ENCODE measurements around the gene NUAK1.

NUAK1 gene

DNA sequence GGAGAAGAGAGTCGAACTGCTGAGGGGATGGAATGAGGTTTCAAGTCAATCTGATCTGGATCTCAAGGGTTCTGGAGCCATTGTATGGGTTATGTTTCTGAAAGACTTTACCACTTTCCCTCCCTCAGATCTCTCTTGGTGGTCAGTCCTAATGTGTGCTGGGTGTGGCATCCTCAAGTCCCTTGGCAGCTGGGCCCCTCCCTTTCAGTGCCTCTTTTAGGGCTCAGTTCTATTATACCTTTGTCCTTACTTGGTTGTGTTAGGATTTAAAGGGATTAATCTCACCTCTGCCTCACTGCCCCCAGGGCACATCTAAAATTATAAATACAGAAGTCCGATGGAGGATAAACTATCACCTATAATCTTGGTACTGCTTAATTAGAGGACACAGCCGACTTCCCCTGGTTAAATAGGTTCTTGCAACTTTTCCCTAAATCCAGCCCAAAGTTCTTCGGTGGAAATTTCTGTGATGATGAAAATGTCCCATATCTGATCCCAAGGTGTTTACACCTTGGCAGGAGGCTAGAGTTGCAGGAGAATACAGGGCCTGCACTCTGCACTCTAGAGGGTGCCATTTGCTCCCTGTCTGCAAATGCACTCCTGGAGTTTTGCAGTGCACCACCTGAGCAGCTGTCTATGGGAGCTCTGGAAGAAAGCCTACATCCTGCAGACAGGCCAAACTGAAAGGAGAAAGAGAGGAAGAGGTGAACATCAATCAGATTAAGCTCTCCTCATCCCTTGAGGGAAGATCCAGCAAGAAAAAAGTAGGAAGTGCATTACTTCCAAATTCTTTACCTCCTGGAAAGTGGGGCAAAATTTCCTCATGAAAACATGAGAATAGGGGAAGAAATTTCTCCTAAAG is 106.8 kb downstream of the NUAK1 start:
- TF ChIP-seq GATA3 (IDR thresholded peaks at IDR 0.05; ENCODE audit: low read depth, low read length) (no peak), GATA2 (IDR thresholded peaks at IDR 0.05; ENCODE audit: low read depth, low read length) (no peak)

DNA sequence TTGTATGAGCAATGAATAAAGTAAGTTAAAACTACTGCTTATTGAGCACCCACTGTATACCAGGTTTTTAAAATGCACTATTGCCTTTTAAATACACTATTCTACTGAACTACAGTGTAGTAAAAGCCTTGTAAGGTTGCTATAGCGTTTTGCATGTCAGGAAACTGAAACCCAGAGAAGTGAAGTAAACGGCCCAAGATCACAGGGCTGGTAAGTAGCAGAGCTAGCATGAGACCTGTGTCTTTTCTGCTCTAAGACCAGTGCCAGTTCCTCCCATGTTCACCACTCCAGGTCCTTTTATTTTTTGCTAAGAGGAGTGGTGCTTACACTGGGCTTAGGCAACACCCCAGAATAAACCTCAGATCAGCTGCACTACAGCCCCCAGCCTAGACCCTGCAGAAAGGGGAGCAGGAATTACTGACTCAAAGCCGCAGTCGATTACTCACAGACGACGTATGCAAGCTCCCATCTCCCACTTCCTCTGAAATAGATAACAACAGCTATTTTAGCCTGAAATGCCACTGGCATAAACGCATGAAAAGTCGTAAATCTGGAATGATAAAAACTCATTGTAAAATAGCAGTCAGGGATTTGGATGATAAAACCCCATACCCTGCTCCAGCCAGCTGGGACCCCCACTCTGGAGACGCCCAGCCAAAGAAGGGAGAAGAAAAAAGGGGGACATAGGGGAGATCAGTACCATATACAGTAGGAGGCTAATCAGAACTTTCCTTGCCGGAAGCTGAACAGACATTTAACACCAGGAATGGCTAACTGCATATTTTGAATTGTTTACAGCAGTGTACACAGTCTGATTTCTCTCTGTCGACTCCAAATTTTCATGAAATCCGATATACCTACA is 108.3 kb downstream of the NUAK1 start:
- TF ChIP-seq GATA2 (IDR thresholded peaks at IDR 0.05; ENCODE audit: low read depth, low read length) (no peak), GATA3 (IDR thresholded peaks at IDR 0.05; ENCODE audit: low read depth, low read length) (no peak)

DNA sequence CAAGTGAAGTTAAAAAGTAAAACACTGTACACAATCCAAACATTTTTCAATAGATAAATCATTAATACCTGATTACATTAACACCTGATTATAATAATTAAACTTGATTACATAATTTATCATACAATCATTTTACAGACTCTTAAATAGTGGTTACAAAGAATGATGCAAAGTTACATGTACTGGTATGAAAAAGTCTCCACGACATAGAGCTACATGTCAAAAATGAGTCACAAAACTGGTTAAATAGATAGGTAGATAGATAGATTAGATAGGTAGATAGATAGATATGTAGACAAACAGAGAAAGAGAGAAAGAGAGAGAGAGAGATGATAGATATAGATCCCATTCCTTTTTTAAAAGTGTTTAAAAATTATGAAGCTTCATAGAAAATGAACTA is 109.2 kb downstream of the NUAK1 start:
- TF ChIP-seq GATA3 (IDR thresholded peaks at IDR 0.05; ENCODE audit: low read depth, low read length) (no peak), GATA2 (IDR thresholded peaks at IDR 0.05; ENCODE audit: low read depth, low read length) (no peak)

DNA sequence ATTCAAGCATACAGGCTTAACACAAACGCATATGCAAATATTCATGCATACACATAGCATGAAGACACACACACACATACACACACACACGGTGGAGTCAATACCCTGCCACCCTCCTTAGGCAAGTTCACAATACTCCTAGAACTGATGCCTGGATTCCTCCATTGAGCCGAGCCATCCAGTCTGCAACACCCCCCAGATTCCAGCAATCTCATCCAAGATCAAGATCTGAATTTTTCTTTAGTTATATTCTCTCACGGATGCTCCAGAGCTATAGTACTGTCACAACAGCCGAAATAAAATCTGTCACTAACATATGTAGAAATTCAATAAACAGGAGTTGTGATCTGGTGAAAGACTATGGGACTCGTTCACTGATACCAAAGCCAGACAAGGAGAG is 110.8 kb downstream of the NUAK1 start:
- TF ChIP-seq GATA3 (IDR thresholded peaks at IDR 0.05; ENCODE audit: low read depth, low read length) (no peak), GATA2 (IDR thresholded peaks at IDR 0.05; ENCODE audit: low read depth, low read length) (no peak)

DNA sequence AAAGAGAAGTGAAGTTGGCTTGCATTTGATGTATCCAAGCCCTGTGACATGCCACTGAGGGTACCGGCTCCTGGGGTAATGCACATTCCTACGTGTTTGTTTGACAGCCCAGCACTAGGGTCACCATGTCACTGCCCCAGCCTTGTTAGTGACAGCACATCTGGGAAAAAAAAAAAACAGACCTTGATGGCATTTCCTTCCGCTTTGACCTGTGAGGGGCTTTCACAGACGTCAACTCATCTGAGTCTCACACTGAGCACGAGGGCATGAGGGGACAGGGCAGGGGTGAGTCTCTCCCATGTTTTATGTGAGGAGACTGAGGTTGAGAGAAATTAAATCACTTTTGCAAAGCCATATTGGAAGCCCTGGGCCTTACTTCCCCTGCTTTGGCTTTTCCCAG is 111.5 kb downstream of the NUAK1 start:
- TF ChIP-seq GATA3 (IDR thresholded peaks at IDR 0.05; ENCODE audit: low read depth, low read length) (no peak), GATA2 (IDR thresholded peaks at IDR 0.05; ENCODE audit: low read depth, low read length) (no peak)

DNA sequence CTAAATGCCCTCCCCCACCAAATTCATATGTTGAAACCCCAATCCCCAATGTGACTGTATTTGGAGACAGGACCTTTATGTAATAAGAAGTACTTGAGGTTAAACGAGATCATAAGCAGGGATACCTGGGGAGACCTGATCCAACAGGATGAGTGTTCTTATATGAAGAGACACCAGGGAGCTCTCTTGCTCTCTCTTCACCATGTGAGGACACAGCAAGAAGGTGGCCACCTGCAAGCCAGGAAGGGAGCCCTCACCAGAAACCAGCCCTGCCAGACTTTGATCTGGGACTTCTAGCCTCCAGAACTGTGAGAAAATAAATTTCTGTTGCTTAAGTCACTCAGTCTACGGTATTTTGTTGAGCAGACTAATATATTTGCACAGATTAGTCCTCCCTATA is 113.6 kb downstream of the NUAK1 start:
- TF ChIP-seq GATA2 (IDR thresholded peaks at IDR 0.05; ENCODE audit: low read depth, low read length) (no peak), GATA3 (IDR thresholded peaks at IDR 0.05; ENCODE audit: low read depth, low read length) (no peak)

DNA sequence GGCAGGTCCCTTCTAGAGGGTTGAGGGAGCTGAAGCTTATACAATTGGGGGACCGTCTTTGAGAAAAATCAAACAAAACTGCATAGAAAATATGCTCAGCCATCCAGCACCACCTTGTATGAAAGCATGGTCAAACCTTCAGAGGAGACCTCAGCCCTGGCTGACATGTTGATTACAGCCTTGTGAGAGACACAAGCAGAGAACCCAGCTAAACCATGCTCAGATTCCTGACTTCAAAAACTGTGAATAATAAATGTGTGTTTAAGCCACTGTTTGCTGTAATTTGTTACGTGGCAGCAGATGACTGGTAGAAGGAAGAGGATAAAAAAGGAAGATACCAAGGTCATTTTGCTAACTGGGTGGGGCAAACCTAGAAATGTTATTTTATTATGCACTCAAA is 115.7 kb downstream of the NUAK1 start:
- TF ChIP-seq GATA3 (IDR thresholded peaks at IDR 0.05; ENCODE audit: low read depth, low read length) = no peak
- no peak for TF ChIP-seq GATA2 (IDR thresholded peaks at IDR 0.05; ENCODE audit: low read depth, low read length)

DNA sequence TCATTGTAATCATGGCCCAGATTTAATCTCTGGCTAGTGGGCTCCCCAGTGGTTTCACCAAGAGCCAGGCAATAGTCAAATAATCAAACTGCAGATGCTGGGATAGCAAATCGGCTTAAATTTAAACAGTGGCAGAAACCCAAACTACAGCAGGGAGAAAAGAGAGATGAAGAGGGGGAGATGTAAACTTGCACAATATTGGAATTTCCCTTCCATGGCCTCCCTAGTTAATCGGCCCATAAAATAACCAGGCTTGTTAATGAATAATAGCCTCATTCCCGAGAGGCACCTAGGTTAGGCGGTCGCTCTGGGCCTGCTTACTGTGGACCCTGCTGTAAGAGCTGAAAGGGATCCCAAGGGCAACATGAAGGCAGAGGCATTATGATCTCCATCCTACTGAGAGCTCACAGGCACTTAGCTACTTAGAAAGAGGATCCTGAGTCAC is 116.2 kb downstream of the NUAK1 start:
- no peak for TF ChIP-seq GATA2 (IDR thresholded peaks at IDR 0.05; ENCODE audit: low read depth, low read length)
- TF ChIP-seq GATA3 (IDR thresholded peaks at IDR 0.05; ENCODE audit: low read depth, low read length) = no peak

DNA sequence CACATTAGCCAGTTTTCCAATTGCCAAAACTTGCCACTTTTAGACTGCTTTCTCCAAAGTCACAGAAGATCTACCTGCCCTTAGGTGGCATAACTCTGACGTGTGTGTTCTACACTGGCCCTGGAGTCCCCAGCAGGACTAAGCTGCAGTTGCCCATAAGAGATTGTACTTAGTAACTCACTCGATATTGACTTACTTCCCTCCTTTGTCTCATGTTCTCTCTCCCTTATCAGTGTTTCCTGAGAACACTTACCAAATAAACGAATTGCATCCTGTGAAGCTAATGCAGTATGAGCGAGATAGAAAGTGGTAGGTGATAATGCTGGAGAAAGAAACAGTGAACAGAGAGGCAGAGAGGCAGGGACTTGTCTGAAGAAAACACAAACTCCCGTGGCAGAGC is 117.2 kb downstream of the NUAK1 start:
- TF ChIP-seq GATA2 (IDR thresholded peaks at IDR 0.05; ENCODE audit: low read depth, low read length) = no peak
- no peak for TF ChIP-seq GATA3 (IDR thresholded peaks at IDR 0.05; ENCODE audit: low read depth, low read length)

DNA sequence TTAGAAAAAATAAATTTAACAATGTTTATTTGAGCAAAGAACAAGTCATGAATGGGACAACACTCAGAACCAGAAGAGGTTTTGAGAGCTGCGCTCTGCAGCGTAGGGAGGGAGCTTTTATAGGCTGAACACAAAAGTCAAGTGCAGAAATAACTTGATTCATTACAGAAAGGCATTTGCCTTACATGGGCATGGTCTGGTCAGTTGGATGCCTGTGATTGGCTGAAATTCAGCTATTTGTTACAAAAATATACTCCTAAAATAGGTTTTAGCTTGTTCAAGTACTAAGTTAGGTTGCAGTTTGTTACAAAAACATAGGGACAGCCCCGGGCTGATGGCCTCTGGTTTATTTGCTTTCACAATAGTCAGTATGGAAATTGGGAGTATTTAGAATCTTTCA is 118.0 kb downstream of the NUAK1 start:
- TF ChIP-seq GATA3 (IDR thresholded peaks at IDR 0.05; ENCODE audit: low read depth, low read length) = no peak
- TF ChIP-seq GATA2 (IDR thresholded peaks at IDR 0.05; ENCODE audit: low read depth, low read length) = no peak

DNA sequence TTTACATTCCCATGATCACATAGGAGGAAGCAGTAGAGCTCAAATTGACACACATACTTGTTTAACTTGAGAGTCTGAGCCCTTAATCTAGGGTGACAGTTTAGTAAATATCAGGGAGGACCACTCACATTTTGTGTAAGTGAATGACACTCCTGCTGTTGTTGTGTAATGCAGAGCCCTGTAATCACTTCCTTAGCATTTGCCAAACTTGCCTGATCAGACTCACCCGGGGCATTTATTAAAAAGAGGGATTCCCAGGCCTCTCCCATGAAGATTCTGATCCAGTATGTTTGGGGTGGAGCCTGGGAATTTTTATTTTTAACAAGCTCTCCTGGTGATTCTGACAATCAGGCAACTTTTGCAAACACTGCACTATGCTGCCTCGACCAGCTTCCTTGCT is 119.6 kb downstream of the NUAK1 start:
- TF ChIP-seq GATA2 (IDR thresholded peaks at IDR 0.05; ENCODE audit: low read depth, low read length) (no peak), GATA3 (IDR thresholded peaks at IDR 0.05; ENCODE audit: low read depth, low read length) (no peak)

DNA sequence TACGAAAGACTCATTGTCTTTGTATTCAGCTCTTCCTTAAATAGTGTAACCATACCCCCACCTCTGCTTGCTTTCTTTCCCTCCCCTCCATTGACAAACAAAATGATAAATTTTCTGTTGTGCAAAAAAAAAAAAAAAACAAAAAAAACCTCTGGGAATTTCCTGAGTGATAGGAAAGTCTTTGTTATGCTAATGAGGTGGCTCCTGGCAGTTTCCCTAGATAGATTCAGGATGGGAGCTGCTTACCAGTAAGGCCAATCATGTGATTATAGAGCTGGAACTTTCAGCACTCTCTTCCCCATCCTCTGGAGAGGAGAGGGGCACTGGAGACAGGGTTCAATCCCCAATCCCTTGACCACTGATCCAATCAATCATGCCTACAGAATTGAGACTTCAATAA is 120.5 kb downstream of the NUAK1 start:
- TF ChIP-seq GATA2 (IDR thresholded peaks at IDR 0.05; ENCODE audit: low read depth, low read length) = no peak
- TF ChIP-seq GATA3 (IDR thresholded peaks at IDR 0.05; ENCODE audit: low read depth, low read length) = no peak

DNA sequence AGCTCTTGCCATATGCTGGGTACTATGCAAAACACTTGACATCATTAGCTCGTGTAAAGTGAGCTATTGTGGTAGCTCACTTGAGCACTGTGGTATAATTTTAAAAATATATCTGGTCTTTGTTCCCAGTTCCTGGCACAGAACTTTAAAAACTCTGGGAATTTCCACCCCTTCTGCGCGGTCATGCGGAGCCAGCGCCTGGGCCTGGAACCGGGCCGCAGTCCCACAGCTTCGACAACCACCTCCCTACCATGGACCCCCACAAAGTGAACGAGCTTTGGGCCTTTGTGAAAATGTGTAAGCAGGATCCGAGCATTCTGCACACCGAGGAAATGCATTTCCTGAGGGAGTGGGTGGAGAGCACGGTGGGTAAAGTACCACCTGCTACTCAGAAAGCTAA is 123.1 kb downstream of the NUAK1 start:
- TF ChIP-seq GATA3 (IDR thresholded peaks at IDR 0.05; ENCODE audit: low read depth, low read length) (no peak), GATA2 (IDR thresholded peaks at IDR 0.05; ENCODE audit: low read depth, low read length) (no peak)

DNA sequence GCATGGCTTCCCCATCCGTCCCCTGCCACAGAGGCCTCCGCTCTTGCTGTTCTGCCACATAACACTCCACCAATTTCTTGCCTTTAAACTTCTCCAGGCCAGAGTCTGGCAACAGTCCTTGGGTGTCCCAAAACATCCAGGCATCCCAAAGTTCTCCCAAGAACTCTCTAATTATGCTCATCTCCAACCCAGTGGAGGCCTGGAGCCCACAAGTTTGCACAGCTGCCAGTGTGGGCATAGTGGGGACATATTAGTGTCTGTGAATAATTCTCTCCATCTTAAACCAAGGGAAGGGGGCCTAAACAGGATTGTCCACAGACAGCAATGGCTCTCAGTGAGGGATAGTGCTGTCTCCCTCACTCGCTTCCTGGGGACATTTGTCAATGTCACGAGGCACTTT is 124.8 kb downstream of the NUAK1 start:
- TF ChIP-seq GATA3 (IDR thresholded peaks at IDR 0.05; ENCODE audit: low read depth, low read length) (no peak), GATA2 (IDR thresholded peaks at IDR 0.05; ENCODE audit: low read depth, low read length) (no peak)
